GM12801 (cell line): ENCODE results near the gene DNAH11.

Experiments used
- CTCF ChIP-seq: IDR thresholded peaks from one replicate; pipeline ENCODE4 v1.5.1; 2011; ENCODE audit warnings: control low read depth; ENCODE audit not compliant: insufficient read length; ENCODE audit errors: extremely low read depth

Gene DNAH11

GRCh38 chr7:21851559-21851967 lies 308.7 kb downstream of the DNAH11 start:
- TF ChIP-seq CTCF = no peak

GRCh38 chr7:21866731-21867130 lies 323.9 kb downstream of the DNAH11 start:
- TF ChIP-seq CTCF = no peak

- TF ChIP-seq CTCF = no peak
Measured at GRCh38 chr7:21867226-21867625, 324.4 kb downstream of the DNAH11 start.

- no peak for TF ChIP-seq CTCF
Measured at GRCh38 chr7:21867816-21868575, 325.2 kb downstream of the DNAH11 start.

GRCh38 chr7:21868576-21868850 lies 325.7 kb downstream of the DNAH11 start:
- no peak for TF ChIP-seq CTCF

- TF ChIP-seq CTCF = no peak
Measured at GRCh38 chr7:21869785-21870402, 327.1 kb downstream of the DNAH11 start.

- TF ChIP-seq CTCF = no peak
Measured at GRCh38 chr7:21883069-21883468, 340.2 kb downstream of the DNAH11 start.
